Body of pancreas (tissue), 4 donors: ENCODE results near the gene IQGAP2.

ENCODE experiments used
- POLR2A ChIP-seq, 3 donors: fragments of 450-650 bp; IDR thresholded peaks; one replicate each; pipeline ENCODE4 v1.6.1; 2016; ENCODE audit warnings: antibody characterized with exemption in 3 of 3, mild to moderate bottlenecking in 2 of 3
- TF ChIP-seq, protein P1 (sequence below), 7 experiments: fragments of 450-650 bp in 4 of 7; fragments of 200-600 bp in 3 of 7; sonication (generic) in 3 of 7; IDR thresholded peaks; one replicate each; pipeline ENCODE4 v1.5.1; 2016 to 2019; ENCODE audit warnings: antibody characterized with exemption in 7 of 7

DNA sequence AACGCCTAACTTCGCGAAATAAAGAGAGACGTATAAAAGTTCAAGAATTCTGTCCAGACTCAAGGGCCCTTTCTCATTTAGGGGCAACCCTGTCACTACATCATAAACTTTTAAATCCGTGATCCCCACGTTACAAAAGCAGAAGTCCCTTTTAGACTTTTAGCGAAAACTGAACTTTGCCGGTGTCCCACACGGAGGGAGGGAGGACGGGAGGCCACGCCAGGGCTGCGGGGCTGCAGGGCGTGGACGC lies 312.3 kb downstream of the IQGAP2 start:
- TF ChIP-seq, protein P1, sequence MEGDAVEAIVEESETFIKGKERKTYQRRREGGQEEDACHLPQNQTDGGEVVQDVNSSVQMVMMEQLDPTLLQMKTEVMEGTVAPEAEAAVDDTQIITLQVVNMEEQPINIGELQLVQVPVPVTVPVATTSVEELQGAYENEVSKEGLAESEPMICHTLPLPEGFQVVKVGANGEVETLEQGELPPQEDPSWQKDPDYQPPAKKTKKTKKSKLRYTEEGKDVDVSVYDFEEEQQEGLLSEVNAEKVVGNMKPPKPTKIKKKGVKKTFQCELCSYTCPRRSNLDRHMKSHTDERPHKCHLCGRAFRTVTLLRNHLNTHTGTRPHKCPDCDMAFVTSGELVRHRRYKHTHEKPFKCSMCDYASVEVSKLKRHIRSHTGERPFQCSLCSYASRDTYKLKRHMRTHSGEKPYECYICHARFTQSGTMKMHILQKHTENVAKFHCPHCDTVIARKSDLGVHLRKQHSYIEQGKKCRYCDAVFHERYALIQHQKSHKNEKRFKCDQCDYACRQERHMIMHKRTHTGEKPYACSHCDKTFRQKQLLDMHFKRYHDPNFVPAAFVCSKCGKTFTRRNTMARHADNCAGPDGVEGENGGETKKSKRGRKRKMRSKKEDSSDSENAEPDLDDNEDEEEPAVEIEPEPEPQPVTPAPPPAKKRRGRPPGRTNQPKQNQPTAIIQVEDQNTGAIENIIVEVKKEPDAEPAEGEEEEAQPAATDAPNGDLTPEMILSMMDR (IDR thresholded peaks at IDR 0.05) = no peak
- TF ChIP-seq POLR2A (IDR thresholded peaks at IDR 0.05) = no peak
